Endothelial cell (in vitro differentiated cells): ENCODE data around the gene RPL36A. TPM values are rescaled to one million over a fixed set of nuclear protein-coding genes. Genes with fewer than 3 reads are reported as not detected.

Experiments
- DNase-seq: peaks from one replicate; pipeline ENCODE4 v3.0.0; 2021; ENCODE audit warnings: low spot score
- H3K27ac Mint-ChIP-seq: one replicate; pipeline ENCODE4 v1.8.0; 2021; ENCODE audit warnings: mixed read lengths, inconsistent platforms; ENCODE audit not compliant: unreplicated experiment
- H3K27me3 Mint-ChIP-seq: one replicate; pipeline ENCODE4 v1.8.0; 2021; ENCODE audit warnings: mild to moderate bottlenecking, moderate library complexity, mixed read lengths, inconsistent platforms; ENCODE audit not compliant: unreplicated experiment
- H3K36me3 Mint-ChIP-seq: one replicate; pipeline ENCODE4 v1.8.0; 2021; ENCODE audit warnings: mild to moderate bottlenecking, low read depth, mixed read lengths, inconsistent platforms; ENCODE audit not compliant: unreplicated experiment
- H3K4me1 Mint-ChIP-seq: one replicate; pipeline ENCODE4 v1.8.0; 2021; ENCODE audit warnings: mild to moderate bottlenecking, mixed read lengths, inconsistent platforms; ENCODE audit not compliant: unreplicated experiment
- H3K4me3 Mint-ChIP-seq: one replicate; pipeline ENCODE4 v1.8.0; 2021; ENCODE audit warnings: mild to moderate bottlenecking, mixed read lengths, inconsistent platforms; ENCODE audit not compliant: unreplicated experiment
- H3K9me3 Mint-ChIP-seq: one replicate; pipeline ENCODE4 v1.8.0; 2021; ENCODE audit warnings: mixed read lengths, inconsistent platforms; ENCODE audit not compliant: unreplicated experiment
- CTCF ChIP-seq: fragments of 200-600 bp; sonication (generic); IDR thresholded peaks from one replicate; pipeline ENCODE4 v1.5.0; 2021; ENCODE audit warnings: antibody characterized with exemption; ENCODE audit not compliant: unreplicated experiment
- total RNA-seq: library from RNA; stranded (reverse); fragmentation: NEBNext Ultra II Directional; extraction: Animal tissue kit (Norgen Biotek cat#: 25700); gene quantifications from one replicate; pipeline ENCODE4 v1.2.1, GENCODE V29; 2021; ENCODE audit not compliant: unreplicated experiment

Gene RPL36A
- total RNA-seq, 1 donor from 2014 or later = 225 TPM

- H3K9me3 Mint-ChIP-seq = no peaks in the 10 kb centered on the region
- no peak for DNase-seq
- no peak overlapping the region for H3K27ac Mint-ChIP-seq
- H3K27me3 Mint-ChIP-seq = peaks cover 6% of the 10 kb centered on the region
- peaks cover 19% of the 10 kb centered on the region for H3K4me1 Mint-ChIP-seq
- H3K36me3 Mint-ChIP-seq = no peaks in the 10 kb centered on the region
- no peak overlapping the region for H3K4me3 Mint-ChIP-seq
- no peak for TF ChIP-seq CTCF
Observed at GRCh38 chrX:101383679-101384205, 7.1 kb upstream of the RPL36A start.

GRCh38 chrX:101385026-101385684 is 5.7 kb upstream of the RPL36A start:
- Mint-ChIP-seq H3K27me3 (peaks cover 2% of the 10 kb centered on the region), H3K9me3 (no peaks in the 10 kb centered on the region), H3K4me1 (peaks cover 12% of the 10 kb centered on the region), H3K4me3 (no peak overlapping the region), H3K27ac (no peak overlapping the region), H3K36me3 (no peaks in the 10 kb centered on the region)
- DNase-seq = no peak
- no peak for TF ChIP-seq CTCF

- no peak for TF ChIP-seq CTCF
Observed at GRCh38 chrX:101385795-101386541, 4.8 kb upstream of the RPL36A start, which contains the start of gene BTK. BTK (minus strand) TSS chrX:101386191; CDS start chrX:101375284, 10,907 bp downstream.

GRCh38 chrX:101386542-101386885 is 4.3 kb upstream of the RPL36A start:
- Mint-ChIP-seq H3K27me3 (peaks cover 2% of the 10 kb centered on the region), H3K4me1 (peaks cover 12% of the 10 kb centered on the region), H3K27ac (no peak overlapping the region), H3K36me3 (no peaks in the 10 kb centered on the region), H3K9me3 (no peaks in the 10 kb centered on the region), H3K4me3 (no peak overlapping the region)
- TF ChIP-seq CTCF = no peak
- no peak for DNase-seq

More at GRCh38 chrX:101385795-101386541, 4.8 kb upstream of the RPL36A start, which contains the start of gene BTK:
- no peak for DNase-seq
- Mint-ChIP-seq H3K27me3 (peaks cover 2% of the 10 kb centered on the region), H3K36me3 (no peaks in the 10 kb centered on the region), H3K9me3 (no peaks in the 10 kb centered on the region), H3K4me1 (peaks cover 12% of the 10 kb centered on the region), H3K27ac (peak within 1 kb of the TSS; percentile 52), H3K4me3 (no peak within 1 kb of the TSS)

GRCh38 chrX:101388604-101389003 is 2.2 kb upstream of the RPL36A start:
- DNase-seq = no peak
- no peak for TF ChIP-seq CTCF
- Mint-ChIP-seq H3K27ac (no peak overlapping the region), H3K9me3 (no peaks in the 10 kb centered on the region), H3K27me3 (peaks cover 2% of the 10 kb centered on the region), H3K36me3 (no peaks in the 10 kb centered on the region), H3K4me3 (no peak overlapping the region), H3K4me1 (peaks cover 15% of the 10 kb centered on the region)
